ENCODE results near the gene LAMB2. TPM values are rescaled to one million over a fixed set of nuclear protein-coding genes. Genes with fewer than 3 reads are reported as not detected.

Gene LAMB2
- total and polyA plus RNA-seq, 9 donors: 408 to 681 (median 491) TPM

DNA sequence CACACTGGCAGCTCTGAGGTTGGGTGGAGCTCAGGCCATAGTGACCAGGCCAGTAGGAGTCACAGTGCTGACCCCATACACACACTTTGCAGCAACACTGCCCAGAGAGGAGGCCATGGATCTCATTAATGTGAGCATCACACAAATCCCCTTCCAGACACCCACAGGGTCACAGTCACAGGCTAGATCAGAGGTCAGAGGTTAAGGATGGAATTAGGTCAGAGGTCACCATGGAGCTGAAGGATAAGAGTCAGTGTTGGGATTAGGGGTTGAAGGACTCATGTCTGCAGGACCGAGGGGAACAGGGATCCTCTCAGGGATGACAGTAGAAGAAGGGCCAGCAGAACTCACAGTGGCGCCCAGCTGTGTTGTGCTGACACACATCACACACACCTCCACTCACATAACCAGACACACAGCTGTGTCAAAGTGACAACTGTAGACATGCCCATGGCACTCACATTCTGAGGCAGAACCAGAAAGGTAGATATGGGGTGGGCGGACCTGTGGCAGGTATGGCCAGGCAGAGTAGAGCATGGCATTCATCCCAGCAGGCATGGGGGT is 20.6 kb upstream of the LAMB2 start:
- Histone ChIP-seq H3K9me3 (no peaks in the 10 kb centered on the region), H3K4me1 (ENCODE audit: insufficient read depth) (no peaks in the 10 kb centered on the region), H3K27me3 (no peaks in the 10 kb centered on the region), H3K36me3 (no peaks in the 10 kb centered on the region), H3K4me3 (no peak overlapping the region), H3K27ac (no peak overlapping the region)
- no peak for DNase-seq
- intact Hi-C loops (cut with DNase I): no loop called here
- no peak for TF ChIP-seq POLR2A (IDR thresholded peaks at IDR 0.05)
- WGBS, 3 donors: 82 to 91% (median 89%) methylated on average over 3 of the region's 3 CpGs

DNA sequence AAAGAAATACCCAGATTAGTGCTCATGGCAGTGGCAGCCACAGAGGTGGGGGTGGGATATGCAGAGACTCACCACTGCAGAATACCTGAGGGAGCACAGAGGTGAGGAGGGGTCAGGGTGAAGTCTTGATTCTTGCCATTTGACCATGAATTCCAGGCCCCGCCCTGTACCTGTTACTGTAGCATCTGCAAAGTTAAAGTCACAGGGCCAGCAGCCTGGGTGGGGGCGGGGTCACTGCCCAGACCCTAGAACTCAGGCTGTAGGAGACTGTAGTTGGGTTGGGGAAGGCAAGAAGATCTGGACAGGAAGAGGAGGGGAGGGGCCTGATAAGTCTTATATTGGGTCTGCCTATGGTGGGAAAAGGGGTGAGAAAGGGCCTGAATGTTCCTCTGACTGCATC is 18.8 kb upstream of the LAMB2 start:
- intact Hi-C loops (cut with DNase I): no loop called here
- DNase-seq: no peak
- Histone ChIP-seq H3K4me1 (ENCODE audit: insufficient read depth) (no peaks in the 10 kb centered on the region), H3K36me3 (no peaks in the 10 kb centered on the region), H3K27ac (no peak overlapping the region), H3K27me3 (no peaks in the 10 kb centered on the region), H3K4me3 (no peak overlapping the region), H3K9me3 (no peaks in the 10 kb centered on the region)
- TF ChIP-seq POLR2A (IDR thresholded peaks at IDR 0.05): no peak
- TF ChIP-seq, protein P1, sequence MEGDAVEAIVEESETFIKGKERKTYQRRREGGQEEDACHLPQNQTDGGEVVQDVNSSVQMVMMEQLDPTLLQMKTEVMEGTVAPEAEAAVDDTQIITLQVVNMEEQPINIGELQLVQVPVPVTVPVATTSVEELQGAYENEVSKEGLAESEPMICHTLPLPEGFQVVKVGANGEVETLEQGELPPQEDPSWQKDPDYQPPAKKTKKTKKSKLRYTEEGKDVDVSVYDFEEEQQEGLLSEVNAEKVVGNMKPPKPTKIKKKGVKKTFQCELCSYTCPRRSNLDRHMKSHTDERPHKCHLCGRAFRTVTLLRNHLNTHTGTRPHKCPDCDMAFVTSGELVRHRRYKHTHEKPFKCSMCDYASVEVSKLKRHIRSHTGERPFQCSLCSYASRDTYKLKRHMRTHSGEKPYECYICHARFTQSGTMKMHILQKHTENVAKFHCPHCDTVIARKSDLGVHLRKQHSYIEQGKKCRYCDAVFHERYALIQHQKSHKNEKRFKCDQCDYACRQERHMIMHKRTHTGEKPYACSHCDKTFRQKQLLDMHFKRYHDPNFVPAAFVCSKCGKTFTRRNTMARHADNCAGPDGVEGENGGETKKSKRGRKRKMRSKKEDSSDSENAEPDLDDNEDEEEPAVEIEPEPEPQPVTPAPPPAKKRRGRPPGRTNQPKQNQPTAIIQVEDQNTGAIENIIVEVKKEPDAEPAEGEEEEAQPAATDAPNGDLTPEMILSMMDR (IDR thresholded peaks at IDR 0.05): no peak
- no peak for TF ChIP-seq EP300 (IDR thresholded peaks at IDR 0.05)
- WGBS, 3 donors: 84 to 91% (median 86%) methylated on average over 2 of the region's 2 CpGs

DNA sequence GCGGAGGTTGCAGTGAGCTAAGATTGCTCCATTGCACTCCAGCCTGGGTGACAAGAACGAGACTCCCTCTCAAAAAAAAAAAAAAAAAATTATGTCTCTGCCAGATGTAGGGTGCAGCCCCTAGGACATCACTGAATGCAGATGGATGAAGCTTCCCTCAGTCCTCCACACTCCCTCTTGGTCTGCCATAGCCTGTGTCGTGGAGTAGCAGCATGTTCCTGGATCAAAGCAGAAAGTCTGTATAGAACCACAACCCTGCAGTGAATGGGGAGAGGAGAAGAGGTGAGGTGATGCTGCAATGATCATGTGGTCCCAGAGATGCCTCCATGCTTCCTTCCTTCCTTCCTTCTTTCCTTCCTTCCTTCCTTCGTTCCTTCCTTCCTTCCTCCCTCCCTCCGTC is 15.3 kb upstream of the LAMB2 start:
- H3K36me3 ChIP-seq: no peaks in the 10 kb centered on the region
- H3K4me3 ChIP-seq: no peak overlapping the region
- H3K27me3 ChIP-seq: no peaks in the 10 kb centered on the region
- H3K4me1 ChIP-seq (ENCODE audit: insufficient read depth): no peaks in the 10 kb centered on the region
- intact Hi-C loops (cut with DNase I): no loop called here
- WGBS, 3 donors: 65 to 77% (median 67%) methylated on average over 5 of the region's 5 CpGs
- no peak overlapping the region for H3K27ac ChIP-seq
- no peaks in the 10 kb centered on the region for H3K9me3 ChIP-seq
- no peak for DNase-seq
- no peak for TF ChIP-seq EP300 (IDR thresholded peaks at IDR 0.05)

DNA sequence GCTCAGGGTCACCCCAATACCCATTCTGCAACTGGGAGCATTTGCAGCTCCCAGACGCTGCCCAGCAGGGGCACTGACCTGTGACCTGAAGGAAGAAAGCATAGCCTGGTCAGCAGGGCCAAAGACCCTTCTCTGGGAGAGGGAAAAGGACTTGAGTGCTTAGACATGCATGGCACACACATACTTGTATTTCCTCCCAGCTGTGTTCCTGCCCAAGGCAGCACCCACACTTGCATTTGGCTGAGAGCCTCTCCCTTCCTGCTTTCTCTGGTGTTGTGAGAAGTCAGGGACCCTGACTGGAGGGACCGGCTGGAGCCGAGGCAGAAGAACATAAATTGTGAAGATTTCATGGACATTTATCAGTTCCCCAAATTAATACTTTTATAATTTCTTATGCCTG is 7.2 kb upstream of the LAMB2 start:
- Histone ChIP-seq H3K4me3 (no peak overlapping the region), H3K9me3 (no peaks in the 10 kb centered on the region), H3K27me3 (no peaks in the 10 kb centered on the region), H3K4me1 (ENCODE audit: insufficient read depth) (no peaks in the 10 kb centered on the region), H3K27ac (no peak overlapping the region), H3K36me3 (no peaks in the 10 kb centered on the region)
- TF ChIP-seq POLR2A (IDR thresholded peaks at IDR 0.05): no peak
- TF ChIP-seq, protein P1 (IDR thresholded peaks at IDR 0.05): no peak
- intact Hi-C loops (cut with DNase I): no loop called here
- DNase-seq: no peak
- WGBS, 3 donors: 54 to 56% (median 56%) methylated on average over 3 of the region's 3 CpGs

DNA sequence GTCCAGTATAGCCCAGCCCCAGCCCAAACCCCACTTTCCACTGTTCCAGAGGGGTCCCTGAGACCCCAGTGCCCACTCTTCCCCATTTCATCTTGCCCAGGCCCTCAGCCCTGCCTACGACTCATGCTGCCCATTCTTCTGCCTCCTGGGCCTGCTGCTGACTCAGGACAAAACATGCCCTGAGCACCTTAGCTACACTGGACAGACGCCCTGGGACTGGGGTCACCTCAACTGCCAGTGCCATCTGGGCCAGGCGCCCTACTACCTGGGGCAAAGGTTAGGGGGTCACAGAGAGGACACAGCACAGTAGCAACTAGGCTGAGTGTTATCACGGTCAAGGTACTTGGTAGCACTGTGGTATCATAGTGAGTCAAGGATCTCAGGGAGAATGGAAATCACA is 2.6 kb upstream of the LAMB2 start:
- intact Hi-C loops (cut with DNase I): no loop called here
- TF ChIP-seq POLR2A (IDR thresholded peaks at IDR 0.05): no peak
- TF ChIP-seq, protein P1 (IDR thresholded peaks at IDR 0.05): no peak
- TF ChIP-seq EP300 (IDR thresholded peaks at IDR 0.05): no peak
- Histone ChIP-seq H3K9me3 (no peaks in the 10 kb centered on the region), H3K27me3 (no peaks in the 10 kb centered on the region), H3K27ac (no peak overlapping the region), H3K4me3 (no peak overlapping the region), H3K36me3 (no peaks in the 10 kb centered on the region), H3K4me1 (ENCODE audit: insufficient read depth) (peaks cover 4% of the 10 kb centered on the region)
- WGBS, 3 donors: 80 to 85% (median 84%) methylated on average over 4 of the region's 4 CpGs
- no peak for DNase-seq
